Type B pancreatic cell (in vitro differentiated cells): ENCODE results near the gene ENTPD8. TPM values are rescaled to one million over a fixed set of nuclear protein-coding genes. Genes with fewer than 3 reads are reported as not detected.
"Not testable (repeated sequence)": the region's sequence is repeated elsewhere in the genome, so short reads cannot be mapped to it uniquely, and the experiment has no call there.

ENCODE experiments used
- DNase-seq: peaks from one replicate; pipeline ENCODE4 v3.0.0; 2021; ENCODE audit warnings: mixed read lengths; ENCODE audit not compliant: unreplicated experiment; ENCODE audit errors: extremely low spot score
- H3K27ac Mint-ChIP-seq: 2 replicates; pipeline ENCODE4 v1.8.0; 2021; ENCODE audit warnings: mild to moderate bottlenecking, mixed read lengths
- H3K27me3 Mint-ChIP-seq: 2 replicates; pipeline ENCODE4 v1.8.0; 2021; ENCODE audit warnings: mixed read lengths
- H3K36me3 Mint-ChIP-seq: 2 replicates; pipeline ENCODE4 v1.8.0; 2021; ENCODE audit warnings: mixed read lengths
- H3K4me1 Mint-ChIP-seq: one replicate; pipeline ENCODE4 v1.8.0; 2021; ENCODE audit warnings: mixed read lengths; ENCODE audit not compliant: unreplicated experiment
- H3K4me3 Mint-ChIP-seq: 2 replicates; pipeline ENCODE4 v1.8.0; 2021; ENCODE audit warnings: mild to moderate bottlenecking, mixed read lengths
- H3K9me3 Mint-ChIP-seq: 2 replicates; pipeline ENCODE4 v1.8.0; 2021; ENCODE audit warnings: mixed read lengths
- total RNA-seq: library from RNA; stranded (reverse); gene quantifications from 2 replicates; pipeline ENCODE4 v1.2.1, GENCODE V29; 2021; ENCODE audit warnings: low replicate concordance
- TF ChIP-seq, protein P1 (sequence below): fragments of 200-600 bp; sonication (generic); conservative IDR thresholded peaks from 2 replicates; pipeline ENCODE4 v1.5.0; 2021; ENCODE audit warnings: antibody characterized with exemption, mild to moderate bottlenecking

The ENTPD8 gene
- total RNA-seq, 1 donor from 2014 or later: 2.1 TPM

DNA sequence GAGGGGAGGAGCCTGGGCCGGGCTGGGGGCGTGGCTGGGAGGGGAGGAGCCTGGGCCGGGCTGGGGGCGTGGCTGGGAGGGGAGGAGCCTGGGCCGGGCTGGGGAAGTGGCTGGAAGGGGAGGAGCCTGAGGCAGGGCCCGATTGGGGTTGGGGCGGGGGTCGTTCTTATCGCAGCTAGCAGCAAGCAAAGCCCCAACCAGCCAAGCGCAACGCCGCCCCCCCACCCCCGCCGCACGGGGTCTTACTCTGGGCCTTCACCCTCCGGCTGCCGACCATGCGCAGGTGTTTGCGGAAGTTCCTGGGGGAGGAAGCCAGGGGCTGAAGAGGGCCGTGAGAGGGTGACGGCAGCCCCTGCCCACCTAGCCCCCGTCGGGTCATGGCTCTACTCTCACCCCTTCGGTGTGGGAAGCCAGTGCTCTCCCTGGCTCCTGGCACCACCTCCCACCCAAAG, 13.0 kb upstream of the ENTPD8 start:
- H3K27ac Mint-ChIP-seq: peak overlapping the region; percentile 59

DNA sequence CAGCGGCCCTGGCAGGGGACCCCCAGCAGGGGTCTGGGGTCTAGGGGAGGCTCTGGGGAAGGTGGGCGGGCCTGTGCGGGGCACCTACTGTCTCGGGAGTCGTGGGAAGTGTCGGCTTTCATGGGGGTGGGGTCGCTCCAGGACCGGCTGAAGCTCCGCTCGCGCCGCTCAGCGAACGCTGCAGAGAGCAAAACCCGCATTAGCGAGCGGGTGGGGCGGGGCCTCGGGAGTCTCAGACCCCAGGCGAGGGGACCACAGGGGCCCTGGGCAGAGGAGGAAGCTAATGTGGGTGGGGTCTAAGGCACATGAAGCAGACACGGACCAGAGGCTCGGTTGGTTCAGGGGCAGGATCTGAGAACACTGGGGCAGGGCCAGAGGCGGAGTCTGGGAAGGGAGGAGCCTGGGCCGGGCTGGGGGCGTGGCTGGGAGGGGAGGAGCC, 12.5 kb upstream of the ENTPD8 start:
- no peak overlapping the region for H3K27ac Mint-ChIP-seq

More for the DNA sequence above, 13.0 kb upstream of the ENTPD8 start:
- TF ChIP-seq, protein P1, sequence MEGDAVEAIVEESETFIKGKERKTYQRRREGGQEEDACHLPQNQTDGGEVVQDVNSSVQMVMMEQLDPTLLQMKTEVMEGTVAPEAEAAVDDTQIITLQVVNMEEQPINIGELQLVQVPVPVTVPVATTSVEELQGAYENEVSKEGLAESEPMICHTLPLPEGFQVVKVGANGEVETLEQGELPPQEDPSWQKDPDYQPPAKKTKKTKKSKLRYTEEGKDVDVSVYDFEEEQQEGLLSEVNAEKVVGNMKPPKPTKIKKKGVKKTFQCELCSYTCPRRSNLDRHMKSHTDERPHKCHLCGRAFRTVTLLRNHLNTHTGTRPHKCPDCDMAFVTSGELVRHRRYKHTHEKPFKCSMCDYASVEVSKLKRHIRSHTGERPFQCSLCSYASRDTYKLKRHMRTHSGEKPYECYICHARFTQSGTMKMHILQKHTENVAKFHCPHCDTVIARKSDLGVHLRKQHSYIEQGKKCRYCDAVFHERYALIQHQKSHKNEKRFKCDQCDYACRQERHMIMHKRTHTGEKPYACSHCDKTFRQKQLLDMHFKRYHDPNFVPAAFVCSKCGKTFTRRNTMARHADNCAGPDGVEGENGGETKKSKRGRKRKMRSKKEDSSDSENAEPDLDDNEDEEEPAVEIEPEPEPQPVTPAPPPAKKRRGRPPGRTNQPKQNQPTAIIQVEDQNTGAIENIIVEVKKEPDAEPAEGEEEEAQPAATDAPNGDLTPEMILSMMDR: no peak
- Mint-ChIP-seq H3K4me1 (no peaks in the 10 kb centered on the region), H3K27me3 (no peaks in the 10 kb centered on the region), H3K4me3 (peak overlapping the region; percentile 74), H3K9me3 (no peaks in the 10 kb centered on the region), H3K36me3 (no peaks in the 10 kb centered on the region)
- DNase-seq: no peak

DNA sequence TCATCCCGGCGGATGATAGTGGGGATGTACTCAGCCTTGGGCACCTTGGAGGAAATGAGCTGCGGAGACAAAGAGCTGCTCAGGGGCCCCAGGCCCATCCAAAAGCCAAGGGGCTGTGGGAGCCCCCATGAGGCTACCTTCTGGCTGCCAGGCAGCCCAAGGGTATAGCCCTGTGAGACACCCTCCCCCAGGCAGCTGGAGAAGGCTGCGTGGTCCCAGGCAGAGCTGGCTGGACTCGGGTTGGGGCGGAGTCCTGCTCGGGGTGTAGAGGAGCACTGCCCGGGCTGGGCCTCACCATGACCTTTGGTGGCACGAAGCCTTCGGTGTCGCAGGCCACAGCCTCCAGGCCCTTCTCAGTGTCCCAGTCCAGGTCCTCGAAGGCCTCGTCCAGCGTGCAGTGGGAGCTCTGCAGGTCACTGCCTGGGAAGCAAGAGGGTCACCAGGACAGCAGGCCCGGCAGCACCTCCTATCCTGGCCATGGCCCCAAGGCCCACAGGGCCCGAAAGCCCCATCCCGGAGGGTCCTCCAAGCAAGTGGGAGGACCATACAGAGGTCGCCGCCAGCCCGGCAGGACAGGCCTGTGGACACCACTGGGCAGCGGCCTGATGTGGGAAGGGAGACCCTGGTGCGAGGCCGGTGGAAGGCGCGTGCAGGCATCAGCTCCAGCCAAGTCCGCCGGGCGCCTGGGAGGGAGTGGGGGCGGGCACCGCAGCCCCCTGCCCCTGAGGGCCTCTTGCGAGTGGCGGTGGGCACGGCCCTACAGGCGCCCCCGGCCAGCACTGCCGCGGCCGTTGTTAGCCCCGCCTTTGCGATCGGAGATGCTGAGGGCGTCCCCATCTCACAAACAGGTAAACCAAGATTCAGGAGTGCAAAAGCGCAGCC, 11.8 kb upstream of the ENTPD8 start:
- no peak for DNase-seq
- Mint-ChIP-seq H3K27me3 (no peaks in the 10 kb centered on the region), H3K4me1 (no peaks in the 10 kb centered on the region), H3K4me3 (peak overlapping the region; percentile 72), H3K36me3 (no peaks in the 10 kb centered on the region), H3K9me3 (no peaks in the 10 kb centered on the region), H3K27ac (no peak overlapping the region)
- TF ChIP-seq, protein P1: no peak

More for the DNA sequence above, 12.5 kb upstream of the ENTPD8 start:
- TF ChIP-seq, protein P1: no peak
- DNase-seq: no peak
- H3K4me1 Mint-ChIP-seq: no peaks in the 10 kb centered on the region
- no peaks in the 10 kb centered on the region for H3K27me3 Mint-ChIP-seq
- H3K4me3 Mint-ChIP-seq: peak overlapping the region; percentile 72
- H3K9me3 Mint-ChIP-seq: no peaks in the 10 kb centered on the region
- H3K36me3 Mint-ChIP-seq: no peaks in the 10 kb centered on the region

DNA sequence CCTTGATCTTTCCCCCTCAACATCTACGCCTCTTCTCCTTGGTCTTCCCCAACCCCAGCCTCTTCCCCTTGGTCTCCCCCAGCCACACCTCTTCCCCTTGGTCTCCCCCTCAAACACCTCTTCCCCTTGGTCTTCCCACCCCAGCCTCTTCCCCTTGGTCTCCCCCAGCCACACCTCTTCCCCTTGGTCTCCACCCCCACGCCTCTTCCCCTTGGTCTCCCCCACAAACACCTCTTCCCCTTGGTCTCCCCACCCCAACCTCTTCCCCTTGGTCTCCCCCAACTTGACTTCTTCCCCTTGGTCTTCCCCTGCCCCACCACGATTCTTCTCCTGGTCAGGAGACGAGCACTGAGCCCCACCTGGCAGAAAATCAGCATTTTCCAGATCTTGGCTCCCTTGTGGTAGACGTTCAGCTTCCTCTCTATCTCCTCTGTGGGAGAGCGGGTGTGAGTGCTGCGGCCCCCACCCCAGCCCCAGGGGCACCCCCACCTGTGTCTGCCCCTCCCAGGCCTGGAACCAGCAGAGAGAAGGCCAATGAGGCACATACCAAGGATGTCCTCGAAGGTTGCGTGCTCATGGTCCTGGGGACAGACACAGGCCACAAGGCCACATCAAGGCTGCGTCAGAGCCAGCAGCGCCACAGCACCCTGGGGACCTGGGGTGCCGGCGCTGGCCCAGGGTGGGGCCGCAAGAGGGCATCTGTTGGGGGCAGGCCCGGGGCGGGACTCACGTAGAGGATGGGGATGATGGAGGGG, 11.0 kb upstream of the ENTPD8 start:
- Mint-ChIP-seq H3K4me1 (peaks cover 2% of the 10 kb centered on the region), H3K27me3 (no peaks in the 10 kb centered on the region), H3K36me3 (no peaks in the 10 kb centered on the region), H3K9me3 (no peaks in the 10 kb centered on the region), H3K4me3 (no peak overlapping the region), H3K27ac (no peak overlapping the region)
- no peak for DNase-seq
- TF ChIP-seq, protein P1: no peak

DNA sequence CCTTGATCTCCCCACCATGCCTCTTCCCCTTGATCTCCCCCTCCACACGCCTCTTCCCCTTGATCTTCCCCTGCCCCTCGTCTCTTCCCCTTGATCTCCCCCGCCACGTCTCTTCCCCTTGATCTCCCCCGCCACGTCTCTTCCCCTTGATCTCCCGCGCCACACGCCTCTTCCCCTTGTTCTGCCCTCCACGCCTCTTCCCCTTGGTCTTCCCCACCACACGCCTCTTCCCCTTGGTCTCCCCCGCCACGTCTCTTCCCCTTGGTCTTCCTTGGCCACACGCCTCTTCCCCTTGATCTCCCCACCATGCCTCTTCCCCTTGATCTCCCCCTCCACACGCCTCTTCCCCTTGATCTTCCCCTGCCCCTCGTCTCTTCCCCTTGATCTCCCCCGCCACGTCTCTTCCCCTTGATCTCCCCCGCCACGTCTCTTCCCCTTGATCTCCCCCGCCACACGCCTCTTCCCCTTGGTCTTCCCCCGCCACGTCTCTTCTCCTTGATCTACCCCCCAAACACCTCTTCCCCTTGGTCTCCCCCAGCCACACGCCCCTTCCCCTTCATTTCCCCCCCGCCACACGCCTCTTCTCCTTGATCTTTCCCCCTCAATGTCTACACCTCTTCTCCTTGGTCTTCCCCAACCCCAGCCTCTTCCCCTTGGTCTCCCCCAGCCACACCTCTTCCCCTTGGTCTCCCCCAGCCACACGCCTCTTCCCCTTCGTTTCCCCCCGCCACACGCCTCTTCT, 10.3 kb upstream of the ENTPD8 start:
- not testable (repeated sequence) for H3K27ac Mint-ChIP-seq, H3K4me3 Mint-ChIP-seq, DNase-seq, H3K36me3 Mint-ChIP-seq, H3K9me3 Mint-ChIP-seq, H3K4me1 Mint-ChIP-seq, H3K27me3 Mint-ChIP-seq

DNA sequence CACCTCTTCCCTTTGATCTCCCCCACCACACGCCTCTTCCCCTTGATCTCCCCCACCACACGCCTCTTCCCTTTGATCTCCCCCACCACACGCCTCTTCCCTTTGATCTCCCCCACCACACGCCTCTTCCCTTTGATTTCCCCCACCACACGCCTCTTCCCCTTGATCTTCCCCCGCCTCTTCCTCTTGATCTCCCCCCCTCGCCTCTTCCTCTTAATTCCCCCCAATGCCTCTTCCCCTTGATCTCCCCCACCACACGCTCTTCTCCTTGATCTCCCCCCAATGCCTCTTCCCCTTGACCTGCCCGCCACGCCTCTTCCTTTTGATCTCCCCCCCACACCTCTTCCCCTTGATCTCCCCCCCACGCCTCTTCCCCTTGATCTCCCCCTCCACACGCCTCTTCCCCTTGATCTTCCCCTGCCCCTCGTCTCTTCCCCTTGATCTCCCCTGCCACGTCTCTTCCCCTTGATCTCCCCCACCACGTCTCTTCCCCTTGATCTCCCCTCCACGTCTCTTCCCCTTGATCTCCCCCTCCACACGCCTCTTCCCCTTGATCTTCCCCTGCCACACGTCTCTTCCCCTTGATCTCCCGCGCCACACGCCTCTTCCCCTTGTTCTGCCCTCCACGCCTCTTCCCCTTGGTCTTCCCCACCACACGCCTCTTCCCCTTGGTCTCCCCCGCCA, 9.5 kb upstream of the ENTPD8 start:
- not testable (repeated sequence) for H3K4me1 Mint-ChIP-seq, H3K9me3 Mint-ChIP-seq, DNase-seq, H3K36me3 Mint-ChIP-seq, H3K4me3 Mint-ChIP-seq, H3K27ac Mint-ChIP-seq, H3K27me3 Mint-ChIP-seq
